KMS-11 (cell line): ENCODE results near the gene PPRC1.
A peak's percentile ranks its signal among the peaks of the same experiment; 100 is the strongest.

Experiments used
- H2AFZ ChIP-seq: fragments of 200-600 bp; sonication (generic); 2 replicates; pipeline ENCODE4 v1.6.1; 2016; ENCODE audit warnings: antibody characterized with exemption, mixed run types, low read depth
- H3K27ac ChIP-seq: fragments of 200-600 bp; sonication (generic); 2 replicates; pipeline ENCODE4 v1.6.1; 2016; ENCODE audit warnings: mild to moderate bottlenecking, mixed run types
- H3K27me3 ChIP-seq: fragments of 200-600 bp; sonication (generic); 2 replicates; pipeline ENCODE4 v1.6.1; 2017; ENCODE audit warnings: mild to moderate bottlenecking, low read depth, mixed run types, moderate library complexity; ENCODE audit not compliant: insufficient read depth
- H3K36me3 ChIP-seq: fragments of 200-600 bp; sonication (generic); 2 replicates; pipeline ENCODE4 v1.6.1; 2017; ENCODE audit warnings: mild to moderate bottlenecking, mixed run types; ENCODE audit not compliant: insufficient read depth
- H3K4me1 ChIP-seq: fragments of 200-600 bp; sonication (generic); 2 replicates; pipeline ENCODE4 v1.6.1; 2016; ENCODE audit warnings: mild to moderate bottlenecking, low read depth, mixed run types; ENCODE audit not compliant: poor library complexity, severe bottlenecking
- H3K4me2 ChIP-seq: fragments of 200-600 bp; sonication (generic); 2 replicates; pipeline ENCODE4 v1.7.0; 2016; ENCODE audit warnings: mild to moderate bottlenecking, mixed run types
- H3K4me3 ChIP-seq: fragments of 200-600 bp; sonication (generic); IDR thresholded peaks from 2 replicates; pipeline ENCODE4 v1.6.1; 2017; ENCODE audit warnings: low read depth, low read length, mixed read lengths; ENCODE audit not compliant: insufficient read depth
- H3K79me2 ChIP-seq: fragments of 200-600 bp; sonication (generic); 2 replicates; pipeline ENCODE4 v1.6.1; 2016; ENCODE audit warnings: low read depth, mixed run types; ENCODE audit not compliant: insufficient read depth
- H3K9ac ChIP-seq: fragments of 200-600 bp; sonication (generic); 2 replicates; pipeline ENCODE4 v1.6.1; 2016; ENCODE audit warnings: mild to moderate bottlenecking, mixed run types
- H4K20me1 ChIP-seq: fragments of 200-600 bp; sonication (generic); 2 replicates; pipeline ENCODE4 v1.6.1; 2016; ENCODE audit warnings: mild to moderate bottlenecking, mixed run types; ENCODE audit not compliant: insufficient read depth
- CTCF ChIP-seq: fragments of 200-600 bp; sonication (generic); conservative IDR thresholded peaks from 2 replicates; pipeline ENCODE4 v1.6.1; 2017; ENCODE audit warnings: low read depth, mild to moderate bottlenecking, antibody characterized with exemption, low read length, moderate library complexity, mixed read lengths

Gene PPRC1

DNA sequence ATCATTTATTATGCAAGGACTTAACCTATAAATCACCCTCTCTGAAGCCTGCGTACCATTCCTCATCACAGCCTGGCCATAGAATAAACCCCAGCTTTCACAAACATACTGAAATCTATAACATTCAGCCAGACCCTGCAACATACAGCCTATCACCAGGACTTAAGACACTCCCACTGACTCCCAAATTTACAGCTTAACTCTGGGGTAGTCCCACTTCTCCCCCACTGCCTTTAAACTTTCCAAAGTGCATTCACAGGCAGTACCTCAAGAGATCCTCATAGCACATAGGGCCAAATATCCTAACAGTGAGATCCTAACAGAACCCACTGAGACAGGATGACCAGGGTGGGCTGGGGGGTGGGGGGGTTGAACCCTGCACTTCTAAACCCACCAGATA is 16.2 kb upstream of the PPRC1 start:
- TF ChIP-seq CTCF: no peak
- Histone ChIP-seq H4K20me1 (no peaks in the 10 kb centered on the region; the same call in 1 of the 2 replicates), H3K36me3 (no peaks in the 10 kb centered on the region), H3K79me2 (peaks cover 72% of the 10 kb centered on the region), H3K27ac (peak overlapping the region; percentile 81), H3K4me2 (peak overlapping the region; percentile 79), H3K27me3 (no peaks in the 10 kb centered on the region), H2AFZ (no peak overlapping the region), H3K4me1 (peaks cover 57% of the 10 kb centered on the region), H3K4me3 (no peak overlapping the region), H3K9ac (peak overlapping the region; percentile 58; the same call in 1 of the 2 replicates)

GRCh38 chr10:102117391-102118159 is 15.3 kb upstream of the PPRC1 start:
- Histone ChIP-seq H3K27me3 (no peaks in the 10 kb centered on the region), H3K4me3 (no peak overlapping the region), H3K4me2 (peak overlapping the region; percentile 79), H4K20me1 (no peaks in the 10 kb centered on the region; the same call in 1 of the 2 replicates), H3K79me2 (peaks cover 63% of the 10 kb centered on the region), H3K36me3 (no peaks in the 10 kb centered on the region), H3K4me1 (peaks cover 53% of the 10 kb centered on the region), H2AFZ (peak overlapping the region; percentile 43; the same call in 1 of the 2 replicates), H3K9ac (peak overlapping the region; percentile 58), H3K27ac (peak overlapping the region; percentile 81)
- TF ChIP-seq CTCF: peak; percentile 44; the same call in 1 of the 2 replicates

DNA sequence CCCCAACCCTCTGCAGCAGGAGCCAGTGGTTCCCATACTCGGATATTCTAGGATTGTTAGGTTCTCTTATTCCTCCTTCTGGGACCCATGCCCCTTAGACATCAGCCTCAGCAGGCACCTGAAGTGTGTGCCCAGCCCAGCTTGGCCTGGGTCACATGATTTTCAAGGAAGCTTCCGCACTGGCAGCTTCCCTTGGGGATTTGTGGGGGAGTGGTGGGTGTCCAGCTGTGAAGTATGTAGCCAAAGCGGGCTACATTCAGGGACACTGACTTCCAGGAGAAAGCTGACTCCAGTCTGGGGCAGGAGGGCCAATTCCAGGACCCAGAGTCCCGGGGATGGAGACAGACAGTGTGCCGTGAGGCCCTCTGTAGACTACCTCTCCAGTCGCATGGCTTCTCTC is 14.0 kb upstream of the PPRC1 start:
- peaks cover 50% of the 10 kb centered on the region for H3K79me2 ChIP-seq
- peak overlapping the region; percentile 79 for H3K4me2 ChIP-seq
- H3K36me3 ChIP-seq: no peaks in the 10 kb centered on the region
- no peak overlapping the region for H3K4me3 ChIP-seq
- H2AFZ ChIP-seq: no peak overlapping the region
- peak overlapping the region; percentile 58; the same call in 1 of the 2 replicates for H3K9ac ChIP-seq
- peak overlapping the region; percentile 81 for H3K27ac ChIP-seq
- H3K4me1 ChIP-seq: peaks cover 40% of the 10 kb centered on the region
- no peaks in the 10 kb centered on the region for H4K20me1 ChIP-seq
- H3K27me3 ChIP-seq: no peaks in the 10 kb centered on the region
- TF ChIP-seq CTCF: no peak

DNA sequence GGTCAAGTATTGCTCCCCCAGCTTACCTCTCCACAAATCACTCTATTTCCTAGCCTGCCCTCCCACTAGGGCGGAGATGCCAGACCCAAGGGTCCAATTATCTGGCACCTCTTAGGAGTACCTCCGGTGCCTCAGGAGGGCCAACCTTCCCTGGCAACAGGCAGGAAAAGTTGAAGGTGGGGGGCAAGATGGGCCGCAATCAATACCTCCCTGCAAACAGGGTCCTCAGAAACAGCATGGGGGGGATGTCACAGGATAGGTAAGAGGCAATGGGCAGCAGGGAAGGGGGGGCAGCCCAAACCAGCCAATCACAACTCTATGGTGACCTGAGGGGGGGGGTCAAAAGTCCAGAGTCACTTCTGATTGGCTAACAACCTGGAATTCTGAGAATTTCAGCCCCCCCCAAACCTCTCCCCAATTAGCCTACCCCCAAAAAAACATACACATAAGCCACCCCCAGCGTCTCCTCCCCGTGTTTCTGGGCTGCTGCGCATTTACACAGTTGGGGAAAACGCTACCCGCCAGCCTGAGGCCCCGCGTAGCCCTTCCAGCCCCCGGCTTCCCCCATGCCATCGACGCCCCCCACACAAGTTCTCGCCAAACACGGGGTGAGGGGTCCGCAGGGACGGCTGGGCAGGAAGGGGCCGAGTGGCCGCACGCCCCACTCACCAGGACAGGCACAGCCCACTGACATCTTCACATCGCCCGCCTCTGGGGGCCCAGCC is 13.3 kb upstream of the PPRC1 start:
- peak overlapping the region; percentile 79; the same call in 1 of the 2 replicates for H3K4me2 ChIP-seq
- H4K20me1 ChIP-seq: no peaks in the 10 kb centered on the region
- peak overlapping the region; percentile 58 for H3K9ac ChIP-seq
- H3K79me2 ChIP-seq: peaks cover 45% of the 10 kb centered on the region
- H3K27ac ChIP-seq: peak overlapping the region; percentile 81
- H3K4me3 ChIP-seq: no peak overlapping the region
- no peaks in the 10 kb centered on the region for H3K36me3 ChIP-seq
- TF ChIP-seq CTCF: no peak
- H3K4me1 ChIP-seq: peaks cover 40% of the 10 kb centered on the region
- no peak overlapping the region; the same call in 1 of the 2 replicates for H2AFZ ChIP-seq
- no peaks in the 10 kb centered on the region for H3K27me3 ChIP-seq
